ENCODE data around the gene VSNL1.

DNA sequence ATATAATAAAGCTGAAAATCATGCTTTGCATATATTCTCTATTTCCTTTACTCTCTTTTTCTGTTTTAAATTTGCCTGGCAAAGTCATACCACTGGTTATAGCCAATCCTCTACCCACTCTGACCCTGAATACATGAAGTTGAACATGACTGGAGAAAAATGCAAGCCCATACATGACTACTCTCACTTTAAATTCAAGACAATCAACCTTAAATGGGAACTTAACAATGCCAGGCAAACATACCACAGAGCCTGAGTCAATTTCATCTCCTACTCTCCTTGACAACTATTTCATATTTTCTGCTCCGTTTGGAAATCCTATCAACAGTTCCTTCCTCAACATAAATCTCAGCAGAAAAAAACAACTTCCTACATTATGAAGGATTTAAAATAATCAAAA, 44.9 kb upstream of the VSNL1 start:
- TF ChIP-seq, protein P1, sequence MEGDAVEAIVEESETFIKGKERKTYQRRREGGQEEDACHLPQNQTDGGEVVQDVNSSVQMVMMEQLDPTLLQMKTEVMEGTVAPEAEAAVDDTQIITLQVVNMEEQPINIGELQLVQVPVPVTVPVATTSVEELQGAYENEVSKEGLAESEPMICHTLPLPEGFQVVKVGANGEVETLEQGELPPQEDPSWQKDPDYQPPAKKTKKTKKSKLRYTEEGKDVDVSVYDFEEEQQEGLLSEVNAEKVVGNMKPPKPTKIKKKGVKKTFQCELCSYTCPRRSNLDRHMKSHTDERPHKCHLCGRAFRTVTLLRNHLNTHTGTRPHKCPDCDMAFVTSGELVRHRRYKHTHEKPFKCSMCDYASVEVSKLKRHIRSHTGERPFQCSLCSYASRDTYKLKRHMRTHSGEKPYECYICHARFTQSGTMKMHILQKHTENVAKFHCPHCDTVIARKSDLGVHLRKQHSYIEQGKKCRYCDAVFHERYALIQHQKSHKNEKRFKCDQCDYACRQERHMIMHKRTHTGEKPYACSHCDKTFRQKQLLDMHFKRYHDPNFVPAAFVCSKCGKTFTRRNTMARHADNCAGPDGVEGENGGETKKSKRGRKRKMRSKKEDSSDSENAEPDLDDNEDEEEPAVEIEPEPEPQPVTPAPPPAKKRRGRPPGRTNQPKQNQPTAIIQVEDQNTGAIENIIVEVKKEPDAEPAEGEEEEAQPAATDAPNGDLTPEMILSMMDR (IDR thresholded peaks at IDR 0.05) = no peak
- TF ChIP-seq POLR2A (IDR thresholded peaks at IDR 0.05) = no peak

Measured in body of pancreas (tissue), 4 donors.